BE2C (cell line): ENCODE measurements around the gene NQO2.
A peak's percentile ranks its signal among the peaks of the same experiment; 100 is the strongest.
"Not testable (repeated sequence)": the region's sequence is repeated elsewhere in the genome, so short reads cannot be mapped to it uniquely, and the experiment has no call there.

Experiments used
- DNase-seq: peaks from one replicate; pipeline ENCODE4 v3.0.0-alpha.2; 2020
- H3K27me3 ChIP-seq: fragments of 250-450 bp; sonication (Bioruptor Pico); 2 replicates; pipeline ENCODE4 v1.5.1; 2020; ENCODE audit warnings: mild to moderate bottlenecking
- H3K36me3 ChIP-seq: fragments of 250-450 bp; sonication (Bioruptor Pico); 2 replicates; pipeline ENCODE4 v1.5.1; 2020; ENCODE audit warnings: mild to moderate bottlenecking
- H3K4me1 ChIP-seq: fragments of 250-450 bp; sonication (Bioruptor Pico); 2 replicates; pipeline ENCODE4 v1.5.1; 2020
- H3K4me3 ChIP-seq: 2 replicates; pipeline ENCODE4 v1.5.1; 2011; ENCODE audit warnings: low read depth, low read length
- H3K9me3 ChIP-seq: fragments of 250-450 bp; sonication (Bioruptor Pico); 2 replicates; pipeline ENCODE4 v1.5.1; 2020
- TF ChIP-seq, protein P1 (sequence below): IDR thresholded peaks from 2 replicates; pipeline ENCODE4 v1.5.1; 2012; ENCODE audit warnings: mild to moderate bottlenecking, low read depth, low read length

NQO2 gene

DNA sequence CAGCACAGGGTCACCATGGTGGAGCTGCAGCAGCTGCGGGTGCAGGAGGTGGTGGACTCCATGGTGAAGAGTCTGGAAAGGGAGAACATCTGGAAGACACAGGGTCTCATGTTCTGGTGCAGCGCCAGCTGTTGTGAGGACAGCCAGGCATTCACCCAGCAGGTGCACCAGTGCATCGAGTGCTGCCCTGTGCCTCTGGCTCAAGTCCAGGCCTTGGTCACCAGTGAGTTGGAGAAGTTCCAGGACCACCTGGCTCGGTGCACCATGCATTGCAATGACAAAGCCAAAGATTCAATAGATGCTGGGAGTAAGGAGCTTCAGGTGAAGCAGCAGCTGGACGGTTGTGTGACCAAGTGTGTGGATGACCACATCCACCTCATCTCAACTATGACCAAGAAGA, 45.7 kb downstream of the NQO2 start:
- Histone ChIP-seq H3K9me3 (no peaks in the 10 kb centered on the region), H3K36me3 (no peaks in the 10 kb centered on the region), H3K4me1 (no peaks in the 10 kb centered on the region), H3K27me3 (no peaks in the 10 kb centered on the region), H3K4me3 (no peak overlapping the region)
- DNase-seq, result peak; percentile 55
- TF ChIP-seq, protein P1, sequence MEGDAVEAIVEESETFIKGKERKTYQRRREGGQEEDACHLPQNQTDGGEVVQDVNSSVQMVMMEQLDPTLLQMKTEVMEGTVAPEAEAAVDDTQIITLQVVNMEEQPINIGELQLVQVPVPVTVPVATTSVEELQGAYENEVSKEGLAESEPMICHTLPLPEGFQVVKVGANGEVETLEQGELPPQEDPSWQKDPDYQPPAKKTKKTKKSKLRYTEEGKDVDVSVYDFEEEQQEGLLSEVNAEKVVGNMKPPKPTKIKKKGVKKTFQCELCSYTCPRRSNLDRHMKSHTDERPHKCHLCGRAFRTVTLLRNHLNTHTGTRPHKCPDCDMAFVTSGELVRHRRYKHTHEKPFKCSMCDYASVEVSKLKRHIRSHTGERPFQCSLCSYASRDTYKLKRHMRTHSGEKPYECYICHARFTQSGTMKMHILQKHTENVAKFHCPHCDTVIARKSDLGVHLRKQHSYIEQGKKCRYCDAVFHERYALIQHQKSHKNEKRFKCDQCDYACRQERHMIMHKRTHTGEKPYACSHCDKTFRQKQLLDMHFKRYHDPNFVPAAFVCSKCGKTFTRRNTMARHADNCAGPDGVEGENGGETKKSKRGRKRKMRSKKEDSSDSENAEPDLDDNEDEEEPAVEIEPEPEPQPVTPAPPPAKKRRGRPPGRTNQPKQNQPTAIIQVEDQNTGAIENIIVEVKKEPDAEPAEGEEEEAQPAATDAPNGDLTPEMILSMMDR, result no peak

DNA sequence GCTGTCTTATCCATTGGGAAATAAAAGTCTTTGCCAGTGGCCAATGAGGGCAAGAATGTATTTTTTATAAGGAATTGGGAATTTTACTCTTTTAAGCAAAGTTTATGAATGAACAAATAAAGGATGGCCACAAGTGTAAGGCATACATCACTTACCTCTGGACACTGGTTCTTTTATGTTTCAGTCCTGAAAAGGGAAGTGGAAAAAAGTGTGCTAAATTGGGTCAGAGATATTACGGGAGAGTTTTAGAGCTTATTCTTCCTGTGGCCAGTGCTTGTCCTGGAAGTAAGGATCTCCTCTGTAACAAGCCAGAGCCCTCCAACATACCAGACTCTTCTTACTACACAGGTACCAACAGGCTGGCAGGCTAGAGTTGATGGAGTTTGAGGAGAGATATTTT, 46.1 kb downstream of the NQO2 start:
- Histone ChIP-seq H3K4me3 (no peak overlapping the region), H3K4me1 (no peaks in the 10 kb centered on the region), H3K9me3 (no peaks in the 10 kb centered on the region), H3K36me3 (no peaks in the 10 kb centered on the region), H3K27me3 (no peaks in the 10 kb centered on the region)
- DNase-seq, result no peak
- TF ChIP-seq, protein P1, result no peak

DNA sequence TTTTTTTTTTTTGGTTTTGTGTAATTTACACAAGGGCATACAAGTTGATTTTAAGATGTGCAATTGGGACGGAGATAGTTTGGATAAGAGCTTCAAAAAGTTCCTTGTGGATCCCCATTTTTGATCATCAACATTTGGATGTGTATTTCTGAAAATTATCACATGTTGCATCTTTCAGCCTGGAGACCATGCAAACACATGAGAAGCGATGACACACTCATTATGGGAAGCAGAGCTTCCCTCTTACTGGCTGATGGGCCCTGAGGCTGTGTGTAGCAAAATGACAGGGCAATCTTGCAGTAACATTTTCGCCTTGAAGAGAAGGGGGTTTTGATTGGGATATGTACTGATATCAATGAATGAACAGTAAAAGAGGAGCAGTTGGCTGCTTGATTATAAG, 46.6 kb downstream of the NQO2 start:
- Histone ChIP-seq H3K4me1 (no peaks in the 10 kb centered on the region), H3K9me3 (no peaks in the 10 kb centered on the region), H3K27me3 (no peaks in the 10 kb centered on the region), H3K4me3 (no peak overlapping the region), H3K36me3 (no peaks in the 10 kb centered on the region)
- no peak for DNase-seq
- TF ChIP-seq, protein P1, result no peak

DNA sequence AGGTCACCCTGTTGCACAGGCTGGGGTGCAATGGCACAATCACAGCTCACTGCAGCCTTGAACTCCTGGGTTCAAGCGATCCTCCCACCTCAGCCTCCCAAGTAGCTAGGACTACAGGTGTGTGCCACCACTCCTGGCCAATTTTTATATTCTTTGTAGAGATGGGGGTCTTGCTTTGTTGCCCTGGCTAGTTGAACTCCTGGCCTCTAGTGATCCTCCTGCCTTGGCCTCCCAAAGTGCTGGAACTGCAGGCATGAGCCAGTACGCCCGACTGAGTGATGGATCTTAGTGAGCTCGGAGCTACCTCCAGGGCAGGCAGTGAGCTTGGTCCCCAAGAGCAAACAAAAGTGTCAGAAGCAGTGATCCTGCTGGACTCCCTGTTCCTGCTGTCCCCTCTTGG, 48.3 kb downstream of the NQO2 start:
- H3K4me3 ChIP-seq, H3K9me3 ChIP-seq: not testable (repeated sequence)

DNA sequence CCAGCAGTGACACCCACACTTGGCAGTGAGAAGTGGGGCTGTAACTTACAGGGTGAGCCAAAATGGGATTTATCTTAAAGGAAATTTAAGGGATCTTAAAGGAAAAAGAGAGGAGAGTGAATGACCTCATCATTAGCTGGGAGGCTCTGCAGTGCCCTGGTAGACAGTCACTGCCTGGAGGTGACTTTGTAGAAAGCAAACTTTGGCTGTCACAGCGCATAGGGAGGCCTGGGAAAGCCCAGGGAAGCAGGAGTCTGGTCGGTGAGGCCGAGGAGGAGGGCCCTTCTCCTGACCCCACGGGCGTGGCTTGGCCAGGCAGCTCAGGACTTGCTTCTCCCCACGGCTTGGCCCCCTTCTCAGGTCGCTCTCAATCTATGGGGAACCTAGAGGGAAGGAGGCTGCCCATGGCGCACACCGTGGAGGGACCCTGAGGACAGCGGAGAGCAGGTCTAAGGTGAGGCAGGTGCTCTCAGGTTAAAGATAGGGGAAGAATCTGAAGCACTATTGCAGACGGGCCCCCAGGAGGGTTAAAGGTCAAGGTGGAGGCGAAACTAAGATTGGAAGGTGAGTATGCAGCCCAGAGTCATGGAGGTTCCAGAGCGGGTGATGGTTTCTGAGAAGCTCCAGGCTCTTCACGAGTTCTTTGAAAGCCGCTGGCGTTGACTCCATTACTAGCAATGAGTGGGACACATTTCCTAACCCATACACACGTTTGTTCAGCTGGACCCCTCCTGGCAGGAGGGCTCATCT, 53.0 kb downstream of the NQO2 start:
- Histone ChIP-seq H3K27me3 (peaks cover 5% of the 10 kb centered on the region), H3K36me3 (no peaks in the 10 kb centered on the region), H3K9me3 (no peaks in the 10 kb centered on the region), H3K4me3 (no peak overlapping the region), H3K4me1 (no peaks in the 10 kb centered on the region)
- DNase-seq, result no peak
- TF ChIP-seq, protein P1, result no peak

More for the DNA sequence above, 48.3 kb downstream of the NQO2 start:
- not testable (repeated sequence) for DNase-seq, H3K4me1 ChIP-seq, H3K36me3 ChIP-seq, H3K27me3 ChIP-seq

DNA sequence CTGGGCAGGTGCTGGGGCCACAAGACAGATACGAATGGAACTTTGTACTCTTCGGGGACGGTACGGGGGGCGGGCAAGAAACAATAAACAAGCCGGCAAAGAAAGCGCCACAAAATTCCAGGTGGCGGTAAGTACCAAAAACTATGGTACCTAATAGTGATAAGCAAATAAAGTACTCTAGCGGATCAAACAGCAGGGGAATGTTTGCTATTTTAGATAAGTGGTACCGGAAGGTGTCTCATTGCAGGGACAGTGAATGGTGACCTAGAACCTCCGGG, 53.5 kb downstream of the NQO2 start:
- Histone ChIP-seq H3K4me1 (no peaks in the 10 kb centered on the region), H3K27me3 (peaks cover 9% of the 10 kb centered on the region), H3K9me3 (no peaks in the 10 kb centered on the region), H3K36me3 (no peaks in the 10 kb centered on the region), H3K4me3 (peak overlapping the region; percentile 53)
- TF ChIP-seq, protein P1, result no peak
- DNase-seq, result no peak

DNA sequence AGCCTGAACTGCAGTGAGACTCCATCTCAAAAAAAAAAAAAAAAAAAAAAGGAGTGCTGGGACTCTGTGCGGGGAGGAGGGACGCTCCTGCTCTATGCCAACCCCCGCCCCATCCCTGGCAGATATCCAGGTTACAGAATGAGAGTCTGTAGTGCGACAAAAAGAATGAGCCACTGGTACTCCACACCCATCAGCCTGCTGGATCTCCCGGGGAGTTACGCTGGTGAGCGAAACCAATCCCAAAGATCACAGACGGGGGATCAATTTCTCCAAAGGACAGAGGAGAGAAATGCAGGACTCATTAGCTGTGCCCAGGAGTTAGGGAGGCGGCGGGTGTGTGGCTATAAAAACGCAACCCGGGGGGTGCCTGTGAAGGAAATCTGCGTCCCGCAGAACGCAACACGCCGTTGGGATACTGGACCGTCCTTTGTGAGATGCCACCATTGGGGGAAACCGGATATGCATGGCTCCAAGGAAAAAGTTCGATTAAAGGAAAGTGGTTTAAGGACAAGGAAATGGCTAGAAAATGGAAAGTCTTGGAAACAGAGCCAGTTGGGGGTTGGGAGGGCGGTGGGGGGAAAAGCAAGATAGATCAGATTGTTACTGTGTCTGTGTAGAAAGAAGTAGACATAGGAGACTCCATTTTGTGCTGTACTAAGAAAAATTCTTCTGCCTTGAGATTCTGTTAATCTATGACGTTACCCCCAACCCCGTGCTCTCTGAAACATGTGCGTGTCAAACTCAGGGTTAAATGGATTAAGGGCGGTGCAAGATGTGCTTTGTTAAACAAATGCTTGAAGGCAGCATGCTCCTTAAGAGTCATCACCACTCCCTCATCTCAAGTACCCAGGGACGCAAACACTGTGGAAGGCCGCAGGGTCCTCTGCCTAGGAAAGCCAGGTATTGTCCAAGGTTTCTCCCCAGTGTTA, 54.8 kb downstream of the NQO2 start:
- not testable (repeated sequence) for H3K36me3 ChIP-seq, H3K9me3 ChIP-seq, H3K27me3 ChIP-seq, H3K4me1 ChIP-seq
- H3K4me3 ChIP-seq, result peak overlapping the region; percentile 53
- DNase-seq, result peak; percentile 42

DNA sequence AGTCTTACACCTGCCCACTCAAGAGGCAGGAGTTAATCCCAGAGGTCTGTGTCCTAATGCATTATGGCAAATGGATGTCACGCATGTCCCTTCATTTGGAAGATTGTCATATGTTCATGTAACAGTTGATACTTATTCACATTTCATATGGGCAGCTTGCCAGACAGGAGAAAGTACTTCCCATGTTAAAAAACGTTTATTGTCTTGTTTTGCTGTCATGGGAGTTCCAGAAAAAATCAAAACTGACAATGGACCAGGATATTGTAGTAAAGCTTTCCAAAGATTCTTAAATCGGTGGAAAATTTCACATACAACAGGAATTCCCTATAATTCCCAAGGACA, 55.4 kb downstream of the NQO2 start:
- H3K9me3 ChIP-seq, H3K4me1 ChIP-seq, H3K4me3 ChIP-seq, H3K27me3 ChIP-seq, DNase-seq, H3K36me3 ChIP-seq: not testable (repeated sequence)
